HepG2 (cell line): ENCODE results near the gene ZNF558. TPM values are rescaled to one million over a fixed set of nuclear protein-coding genes. Genes with fewer than 3 reads are reported as not detected.

ENCODE experiments used
- BRCA1 ChIP-seq: sonication (generic); formaldehyde crosslinking; IDR thresholded peaks from 2 replicates; pipeline ENCODE4 v1.4.0; 2020; ENCODE audit warnings: missing genetic modification reagents
- FOXJ3 ChIP-seq: sonication (generic); formaldehyde crosslinking; IDR thresholded peaks from 2 replicates; pipeline ENCODE4 v1.4.0; 2020; ENCODE audit warnings: missing genetic modification reagents, mild to moderate bottlenecking, borderline replicate concordance
- ZNF878 ChIP-seq: sonication (generic); formaldehyde crosslinking; IDR thresholded peaks from 2 replicates; pipeline ENCODE4 v1.8.1; 2023; ENCODE audit warnings: mild to moderate bottlenecking, missing genetic modification reagents, moderate library complexity
- ZNF891 ChIP-seq: sonication (generic); formaldehyde crosslinking; IDR thresholded peaks from 2 replicates; pipeline ENCODE4 v1.5.0; 2020; ENCODE audit warnings: mild to moderate bottlenecking, missing genetic modification reagents
- polyA plus RNA-seq, 8 experiments: library from polyadenylated mRNA; depleted of rRNA in 3 of 8; stranded (reverse) in 7 of 8; unstranded in 1 of 8; fragments of >200 nt; fragmentation: Illumina TruSeq in 4 of 8; extraction: Trizol in 4 of 8; gene quantifications; 2 replicates each; pipeline versions ENCODE4 v1.2.1 to v1.2.3, GENCODE V29; 2011 to 2016; ENCODE audit warnings: low read depth in 4 of 8, missing spikeins in 1 of 8, mixed read lengths in 1 of 8; ENCODE audit not compliant: insufficient read depth in 1 of 8
- total RNA-seq, 5 experiments: library from RNA; depleted of rRNA; stranded (reverse); fragments of >200 nt; fragmentation: Illumina TruSeq; extraction: Trizol; gene quantifications; 2 replicates each; pipeline ENCODE4 v1.2.3, GENCODE V29; 2016; ENCODE audit warnings: low read depth in 1 of 5
- TF ChIP-seq, protein P1 (sequence below): sonication (generic); formaldehyde crosslinking; IDR thresholded peaks from 2 replicates; pipeline ENCODE4 v1.4.0; 2020; ENCODE audit warnings: missing genetic modification reagents, borderline replicate concordance
- TF ChIP-seq, protein P2 (sequence below): sonication (generic); formaldehyde crosslinking; IDR thresholded peaks from 2 replicates; pipeline ENCODE4 v1.4.0; 2020; ENCODE audit warnings: mild to moderate bottlenecking, missing genetic modification reagents
- TF ChIP-seq, protein P3 (sequence below): sonication (generic); formaldehyde crosslinking; conservative IDR thresholded peaks from 2 replicates; pipeline ENCODE4 v1.8.1; 2023; ENCODE audit warnings: missing genetic modification reagents
- TF ChIP-seq, protein P4 (sequence below): sonication (generic); formaldehyde crosslinking; IDR thresholded peaks from 2 replicates; pipeline ENCODE4 v1.5.0; 2020; ENCODE audit warnings: mild to moderate bottlenecking, missing genetic modification reagents
- TF ChIP-seq, protein P5 (sequence below): sonication (generic); formaldehyde crosslinking; IDR thresholded peaks from 2 replicates; pipeline ENCODE4 v1.8.0; 2022; ENCODE audit warnings: mild to moderate bottlenecking, missing genetic modification reagents, borderline replicate concordance
- TF ChIP-seq, protein P6 (sequence below): sonication (generic); formaldehyde crosslinking; IDR thresholded peaks from 2 replicates; pipeline ENCODE4 v1.5.0; 2020; ENCODE audit warnings: mild to moderate bottlenecking, missing genetic modification reagents, borderline replicate concordance

ZNF558 gene
- total and polyA plus RNA-seq, 2 of the 13 experiments (the other 11 are each of a cell fraction or from before 2014, with no cell fraction given), result 9.5 to 10.8 TPM

DNA sequence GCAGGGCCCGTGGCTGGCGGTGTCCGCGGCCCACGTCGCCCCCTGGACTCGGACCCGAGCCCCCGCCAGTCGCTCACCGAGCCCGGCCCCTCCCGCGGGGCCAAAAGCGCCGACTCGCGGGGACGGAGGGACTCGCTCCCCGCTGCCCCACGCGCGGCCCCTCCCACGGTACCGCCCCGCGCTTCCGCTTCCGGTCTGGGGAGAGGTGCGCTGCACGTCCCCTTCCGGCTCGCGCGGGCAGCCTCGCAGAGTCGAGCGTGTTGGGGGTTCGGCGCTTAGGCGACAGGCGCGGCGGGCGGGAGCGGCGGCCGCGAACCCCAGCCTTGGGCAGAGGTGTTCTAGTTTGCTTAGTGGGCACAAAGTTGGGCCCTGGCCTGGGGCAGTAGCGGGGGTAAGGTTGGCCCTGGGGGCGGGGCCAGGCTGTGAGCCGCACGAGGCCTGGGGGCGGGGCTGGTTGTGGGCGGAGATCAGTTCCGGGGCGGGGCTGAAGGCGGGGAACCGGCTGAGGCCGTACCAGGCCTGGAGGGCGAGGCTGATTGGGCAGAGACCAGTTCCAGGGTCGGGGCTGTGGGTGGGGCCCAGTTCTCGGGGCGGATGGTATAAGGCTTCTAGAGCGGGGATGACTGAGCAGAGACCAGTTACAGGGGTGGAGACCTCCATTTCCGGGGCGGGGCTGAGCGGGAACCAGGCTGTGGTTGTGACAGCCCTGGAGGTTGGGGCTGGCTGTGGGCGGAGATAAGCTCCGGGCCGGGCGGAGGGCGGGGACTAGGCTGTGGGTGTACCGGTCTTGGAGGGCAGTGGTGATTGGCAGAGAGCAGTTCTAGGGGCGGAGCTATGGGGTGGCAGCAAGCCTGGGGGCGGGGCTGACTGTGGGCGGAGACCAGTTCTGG lies at the start of gene ZNF558, which contains the start of gene MBD3L1 (continued):
- TF ChIP-seq, protein P1, sequence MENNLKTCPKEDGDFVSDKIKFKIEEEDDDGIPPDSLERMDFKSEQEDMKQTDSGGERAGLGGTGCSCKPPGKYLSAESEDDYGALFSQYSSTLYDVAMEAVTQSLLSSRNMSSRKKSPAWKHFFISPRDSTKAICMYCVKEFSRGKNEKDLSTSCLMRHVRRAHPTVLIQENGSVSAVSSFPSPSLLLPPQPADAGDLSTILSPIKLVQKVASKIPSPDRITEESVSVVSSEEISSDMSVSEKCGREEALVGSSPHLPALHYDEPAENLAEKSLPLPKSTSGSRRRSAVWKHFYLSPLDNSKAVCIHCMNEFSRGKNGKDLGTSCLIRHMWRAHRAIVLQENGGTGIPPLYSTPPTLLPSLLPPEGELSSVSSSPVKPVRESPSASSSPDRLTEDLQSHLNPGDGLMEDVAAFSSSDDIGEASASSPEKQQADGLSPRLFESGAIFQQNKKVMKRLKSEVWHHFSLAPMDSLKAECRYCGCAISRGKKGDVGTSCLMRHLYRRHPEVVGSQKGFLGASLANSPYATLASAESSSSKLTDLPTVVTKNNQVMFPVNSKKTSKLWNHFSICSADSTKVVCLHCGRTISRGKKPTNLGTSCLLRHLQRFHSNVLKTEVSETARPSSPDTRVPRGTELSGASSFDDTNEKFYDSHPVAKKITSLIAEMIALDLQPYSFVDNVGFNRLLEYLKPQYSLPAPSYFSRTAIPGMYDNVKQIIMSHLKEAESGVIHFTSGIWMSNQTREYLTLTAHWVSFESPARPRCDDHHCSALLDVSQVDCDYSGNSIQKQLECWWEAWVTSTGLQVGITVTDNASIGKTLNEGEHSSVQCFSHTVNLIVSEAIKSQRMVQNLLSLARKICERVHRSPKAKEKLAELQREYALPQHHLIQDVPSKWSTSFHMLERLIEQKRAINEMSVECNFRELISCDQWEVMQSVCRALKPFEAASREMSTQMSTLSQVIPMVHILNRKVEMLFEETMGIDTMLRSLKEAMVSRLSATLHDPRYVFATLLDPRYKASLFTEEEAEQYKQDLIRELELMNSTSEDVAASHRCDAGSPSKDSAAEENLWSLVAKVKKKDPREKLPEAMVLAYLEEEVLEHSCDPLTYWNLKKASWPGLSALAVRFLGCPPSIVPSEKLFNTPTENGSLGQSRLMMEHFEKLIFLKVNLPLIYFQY (CRISPR knock-in tag), result no peak
- TF ChIP-seq, protein P2, sequence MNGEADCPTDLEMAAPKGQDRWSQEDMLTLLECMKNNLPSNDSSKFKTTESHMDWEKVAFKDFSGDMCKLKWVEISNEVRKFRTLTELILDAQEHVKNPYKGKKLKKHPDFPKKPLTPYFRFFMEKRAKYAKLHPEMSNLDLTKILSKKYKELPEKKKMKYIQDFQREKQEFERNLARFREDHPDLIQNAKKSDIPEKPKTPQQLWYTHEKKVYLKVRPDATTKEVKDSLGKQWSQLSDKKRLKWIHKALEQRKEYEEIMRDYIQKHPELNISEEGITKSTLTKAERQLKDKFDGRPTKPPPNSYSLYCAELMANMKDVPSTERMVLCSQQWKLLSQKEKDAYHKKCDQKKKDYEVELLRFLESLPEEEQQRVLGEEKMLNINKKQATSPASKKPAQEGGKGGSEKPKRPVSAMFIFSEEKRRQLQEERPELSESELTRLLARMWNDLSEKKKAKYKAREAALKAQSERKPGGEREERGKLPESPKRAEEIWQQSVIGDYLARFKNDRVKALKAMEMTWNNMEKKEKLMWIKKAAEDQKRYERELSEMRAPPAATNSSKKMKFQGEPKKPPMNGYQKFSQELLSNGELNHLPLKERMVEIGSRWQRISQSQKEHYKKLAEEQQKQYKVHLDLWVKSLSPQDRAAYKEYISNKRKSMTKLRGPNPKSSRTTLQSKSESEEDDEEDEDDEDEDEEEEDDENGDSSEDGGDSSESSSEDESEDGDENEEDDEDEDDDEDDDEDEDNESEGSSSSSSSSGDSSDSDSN (CRISPR knock-in tag), result no peak; the same call in 1 of the 2 replicates
- TF ChIP-seq, protein P3, sequence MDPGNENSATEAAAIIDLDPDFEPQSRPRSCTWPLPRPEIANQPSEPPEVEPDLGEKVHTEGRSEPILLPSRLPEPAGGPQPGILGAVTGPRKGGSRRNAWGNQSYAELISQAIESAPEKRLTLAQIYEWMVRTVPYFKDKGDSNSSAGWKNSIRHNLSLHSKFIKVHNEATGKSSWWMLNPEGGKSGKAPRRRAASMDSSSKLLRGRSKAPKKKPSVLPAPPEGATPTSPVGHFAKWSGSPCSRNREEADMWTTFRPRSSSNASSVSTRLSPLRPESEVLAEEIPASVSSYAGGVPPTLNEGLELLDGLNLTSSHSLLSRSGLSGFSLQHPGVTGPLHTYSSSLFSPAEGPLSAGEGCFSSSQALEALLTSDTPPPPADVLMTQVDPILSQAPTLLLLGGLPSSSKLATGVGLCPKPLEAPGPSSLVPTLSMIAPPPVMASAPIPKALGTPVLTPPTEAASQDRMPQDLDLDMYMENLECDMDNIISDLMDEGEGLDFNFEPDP (CRISPR knock-in tag), result no peak
- TF ChIP-seq, protein P4, sequence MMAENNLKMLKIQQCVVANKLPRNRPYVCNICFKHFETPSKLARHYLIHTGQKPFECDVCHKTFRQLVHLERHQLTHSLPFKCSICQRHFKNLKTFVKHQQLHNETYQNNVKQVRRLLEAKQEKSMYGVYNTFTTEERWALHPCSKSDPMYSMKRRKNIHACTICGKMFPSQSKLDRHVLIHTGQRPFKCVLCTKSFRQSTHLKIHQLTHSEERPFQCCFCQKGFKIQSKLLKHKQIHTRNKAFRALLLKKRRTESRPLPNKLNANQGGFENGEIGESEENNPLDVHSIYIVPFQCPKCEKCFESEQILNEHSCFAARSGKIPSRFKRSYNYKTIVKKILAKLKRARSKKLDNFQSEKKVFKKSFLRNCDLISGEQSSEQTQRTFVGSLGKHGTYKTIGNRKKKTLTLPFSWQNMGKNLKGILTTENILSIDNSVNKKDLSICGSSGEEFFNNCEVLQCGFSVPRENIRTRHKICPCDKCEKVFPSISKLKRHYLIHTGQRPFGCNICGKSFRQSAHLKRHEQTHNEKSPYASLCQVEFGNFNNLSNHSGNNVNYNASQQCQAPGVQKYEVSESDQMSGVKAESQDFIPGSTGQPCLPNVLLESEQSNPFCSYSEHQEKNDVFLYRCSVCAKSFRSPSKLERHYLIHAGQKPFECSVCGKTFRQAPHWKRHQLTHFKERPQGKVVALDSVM (CRISPR knock-in tag), result no peak
- TF ChIP-seq, protein P5, sequence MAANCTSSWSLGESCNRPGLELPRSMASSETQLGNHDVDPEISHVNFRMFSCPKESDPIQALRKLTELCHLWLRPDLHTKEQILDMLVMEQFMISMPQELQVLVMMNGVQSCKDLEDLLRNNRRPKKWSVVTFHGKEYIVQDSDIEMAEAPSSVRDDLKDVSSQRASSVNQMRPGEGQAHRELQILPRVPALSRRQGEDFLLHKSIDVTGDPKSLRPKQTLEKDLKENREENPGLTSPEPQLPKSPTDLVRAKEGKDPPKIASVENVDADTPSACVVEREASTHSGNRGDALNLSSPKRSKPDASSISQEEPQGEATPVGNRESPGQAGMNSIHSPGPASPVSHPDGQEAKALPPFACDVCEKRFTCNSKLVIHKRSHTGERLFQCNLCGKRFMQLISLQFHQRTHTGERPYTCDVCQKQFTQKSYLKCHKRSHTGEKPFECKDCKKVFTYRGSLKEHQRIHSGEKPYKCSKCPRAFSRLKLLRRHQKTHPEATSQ (CRISPR knock-in tag), result 0 out of 2 replicates have a peak, but pooled peaks have one; percentile 37
- no peak for TF ChIP-seq ZNF878 (CRISPR knock-in tag)
- TF ChIP-seq, protein P6, sequence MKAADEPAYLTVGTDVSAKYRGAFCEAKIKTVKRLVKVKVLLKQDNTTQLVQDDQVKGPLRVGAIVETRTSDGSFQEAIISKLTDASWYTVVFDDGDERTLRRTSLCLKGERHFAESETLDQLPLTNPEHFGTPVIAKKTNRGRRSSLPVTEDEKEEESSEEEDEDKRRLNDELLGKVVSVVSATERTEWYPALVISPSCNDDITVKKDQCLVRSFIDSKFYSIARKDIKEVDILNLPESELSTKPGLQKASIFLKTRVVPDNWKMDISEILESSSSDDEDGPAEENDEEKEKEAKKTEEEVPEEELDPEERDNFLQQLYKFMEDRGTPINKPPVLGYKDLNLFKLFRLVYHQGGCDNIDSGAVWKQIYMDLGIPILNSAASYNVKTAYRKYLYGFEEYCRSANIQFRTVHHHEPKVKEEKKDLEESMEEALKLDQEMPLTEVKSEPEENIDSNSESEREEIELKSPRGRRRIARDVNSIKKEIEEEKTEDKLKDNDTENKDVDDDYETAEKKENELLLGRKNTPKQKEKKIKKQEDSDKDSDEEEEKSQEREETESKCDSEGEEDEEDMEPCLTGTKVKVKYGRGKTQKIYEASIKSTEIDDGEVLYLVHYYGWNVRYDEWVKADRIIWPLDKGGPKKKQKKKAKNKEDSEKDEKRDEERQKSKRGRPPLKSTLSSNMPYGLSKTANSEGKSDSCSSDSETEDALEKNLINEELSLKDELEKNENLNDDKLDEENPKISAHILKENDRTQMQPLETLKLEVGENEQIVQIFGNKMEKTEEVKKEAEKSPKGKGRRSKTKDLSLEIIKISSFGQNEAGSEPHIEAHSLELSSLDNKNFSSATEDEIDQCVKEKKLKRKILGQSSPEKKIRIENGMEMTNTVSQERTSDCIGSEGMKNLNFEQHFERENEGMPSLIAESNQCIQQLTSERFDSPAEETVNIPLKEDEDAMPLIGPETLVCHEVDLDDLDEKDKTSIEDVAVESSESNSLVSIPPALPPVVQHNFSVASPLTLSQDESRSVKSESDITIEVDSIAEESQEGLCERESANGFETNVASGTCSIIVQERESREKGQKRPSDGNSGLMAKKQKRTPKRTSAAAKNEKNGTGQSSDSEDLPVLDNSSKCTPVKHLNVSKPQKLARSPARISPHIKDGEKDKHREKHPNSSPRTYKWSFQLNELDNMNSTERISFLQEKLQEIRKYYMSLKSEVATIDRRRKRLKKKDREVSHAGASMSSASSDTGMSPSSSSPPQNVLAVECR (CRISPR knock-in tag), result peak; percentile 78; the same call in 1 of the 2 replicates
- TF ChIP-seq FOXJ3 (CRISPR knock-in tag), result no peak
- no peak for TF ChIP-seq ZNF891
- no peak for TF ChIP-seq BRCA1 (CRISPR knock-in tag)
